DMS 273 (cell line): ENCODE data around the gene OR10G4.
A peak's percentile ranks its signal among the peaks of the same experiment; 100 is the strongest.
"Not testable (repeated sequence)": the region's sequence is repeated elsewhere in the genome, so short reads cannot be mapped to it uniquely, and the experiment has no call there.

Experiments
- DNase-seq: peaks from one replicate; lab custom pipeline; 2025; ENCODE audit not compliant: unreplicated experiment; lab: John Stamatoyannopoulos, UW

OR10G4 gene, protein sequence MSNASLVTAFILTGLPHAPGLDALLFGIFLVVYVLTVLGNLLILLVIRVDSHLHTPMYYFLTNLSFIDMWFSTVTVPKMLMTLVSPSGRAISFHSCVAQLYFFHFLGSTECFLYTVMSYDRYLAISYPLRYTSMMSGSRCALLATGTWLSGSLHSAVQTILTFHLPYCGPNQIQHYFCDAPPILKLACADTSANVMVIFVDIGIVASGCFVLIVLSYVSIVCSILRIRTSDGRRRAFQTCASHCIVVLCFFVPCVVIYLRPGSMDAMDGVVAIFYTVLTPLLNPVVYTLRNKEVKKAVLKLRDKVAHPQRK

DNA sequence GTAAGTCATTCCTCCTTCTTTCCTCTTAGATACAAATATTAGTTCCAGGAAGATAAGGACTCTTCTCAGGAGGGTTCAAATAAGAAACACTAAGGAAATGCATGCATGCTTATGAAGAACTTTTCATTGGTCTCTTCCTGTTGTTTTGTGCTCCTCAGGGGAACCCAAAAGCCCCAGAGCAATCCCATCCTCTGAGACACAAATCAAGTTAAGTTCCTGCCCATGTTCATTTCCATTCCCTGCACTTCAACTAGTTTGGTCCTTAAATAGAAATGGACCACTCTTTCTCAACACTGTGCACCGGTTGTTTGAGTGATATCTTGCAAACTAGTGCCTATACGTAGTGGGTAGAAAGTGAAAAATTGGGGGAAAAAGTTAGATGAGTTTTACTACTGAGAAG is at the start of gene OR10G4:
Gene OR10G4 (plus strand): TSS at position 301 of the 400 bp plus-strand sequence. CDS start 2,578 bp downstream, outside the sequence.
- DNase-seq: no peak

DNA sequence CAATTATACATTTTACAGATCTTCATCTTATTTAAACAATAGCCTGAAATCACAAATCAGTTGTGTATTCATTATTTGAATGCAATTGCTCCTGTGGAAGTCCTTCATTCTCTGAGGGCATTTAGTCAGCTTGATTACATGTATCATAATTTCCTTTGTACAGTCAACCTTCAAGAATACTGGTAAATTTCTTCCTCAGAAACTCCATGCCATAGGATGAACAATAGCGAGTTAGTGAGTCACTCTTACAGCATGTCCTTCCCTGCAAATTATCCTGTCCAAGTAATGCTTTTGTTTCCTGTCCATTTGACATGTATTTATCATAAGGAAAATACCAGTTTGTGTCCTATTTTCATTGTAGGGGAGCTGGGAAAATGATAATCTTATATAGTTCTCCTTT is 39.0 kb upstream of the OR10G4 start:
- no peak for DNase-seq

DNA sequence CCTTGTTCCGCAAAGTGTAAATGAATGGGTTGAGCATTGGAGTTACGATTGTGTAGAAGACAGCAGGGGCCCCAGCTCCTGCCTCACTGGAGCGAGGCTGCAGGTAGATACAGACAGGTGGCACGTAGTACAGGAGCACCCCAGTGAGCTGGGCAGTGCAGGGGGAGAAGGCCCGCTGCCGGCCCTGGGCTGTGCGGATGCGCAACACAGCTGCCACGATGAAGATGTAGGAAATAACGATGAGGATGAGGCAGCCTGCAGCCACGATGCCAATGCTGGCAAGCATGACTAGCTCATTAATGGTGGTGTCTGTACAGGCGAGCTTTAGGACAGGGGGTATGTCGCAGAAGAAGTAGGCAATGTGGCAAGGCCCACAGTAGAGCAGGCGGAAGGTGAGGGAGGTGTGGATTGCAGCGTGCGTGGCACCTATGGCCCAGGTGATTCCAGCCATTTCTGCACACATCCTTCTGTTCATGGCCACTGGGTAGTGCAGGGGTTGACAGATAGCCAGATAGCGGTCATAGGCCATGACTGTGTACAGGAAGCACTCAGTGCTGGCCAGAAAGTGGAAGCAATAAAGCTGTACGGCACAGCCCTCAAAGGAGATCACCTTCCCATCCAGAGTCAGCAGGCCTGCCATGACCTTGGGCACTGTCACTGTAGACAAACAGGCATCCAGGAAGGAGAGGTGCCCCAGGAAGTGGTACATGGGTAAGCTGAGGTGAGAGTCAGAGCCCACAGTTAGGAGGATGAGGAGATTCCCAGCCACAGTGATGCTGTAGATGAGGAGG is 35.8 kb upstream of the OR10G4 start:
- DNase-seq: no peak

DNA sequence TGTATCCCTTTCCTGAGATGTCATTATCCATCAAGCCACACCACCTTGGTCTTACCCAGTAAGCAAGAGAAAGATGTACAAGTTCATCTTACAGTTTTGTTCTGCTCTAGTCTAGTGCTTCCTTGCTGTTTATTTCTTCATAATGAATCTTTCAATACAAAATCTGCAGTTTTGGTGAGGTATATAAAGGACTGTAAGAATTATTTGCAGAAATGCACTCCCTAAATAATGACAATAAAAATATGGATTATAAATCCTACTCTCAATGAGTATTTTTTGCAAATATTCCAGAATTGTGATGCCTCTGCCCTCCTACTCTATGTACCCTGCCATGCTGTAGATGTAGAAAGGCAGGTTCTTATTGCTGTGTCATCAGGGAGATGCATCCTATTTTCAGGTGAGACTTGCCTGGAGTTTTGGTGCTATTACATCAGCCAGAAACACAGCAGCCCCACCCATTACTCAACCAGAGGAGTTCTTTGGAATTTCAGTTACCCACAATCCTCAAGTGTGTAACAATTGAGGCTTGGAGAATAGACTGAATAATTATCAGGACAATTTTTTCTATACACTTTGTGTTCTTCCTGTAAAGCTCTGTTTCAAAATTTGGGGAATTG is 35.0 kb upstream of the OR10G4 start, which contains the start of gene OR10S1:
Gene OR10S1 (minus strand): TSS at position 51 of the 617 bp plus-strand sequence. CDS start 117 bp downstream, outside the sequence.
- no peak for DNase-seq

DNA sequence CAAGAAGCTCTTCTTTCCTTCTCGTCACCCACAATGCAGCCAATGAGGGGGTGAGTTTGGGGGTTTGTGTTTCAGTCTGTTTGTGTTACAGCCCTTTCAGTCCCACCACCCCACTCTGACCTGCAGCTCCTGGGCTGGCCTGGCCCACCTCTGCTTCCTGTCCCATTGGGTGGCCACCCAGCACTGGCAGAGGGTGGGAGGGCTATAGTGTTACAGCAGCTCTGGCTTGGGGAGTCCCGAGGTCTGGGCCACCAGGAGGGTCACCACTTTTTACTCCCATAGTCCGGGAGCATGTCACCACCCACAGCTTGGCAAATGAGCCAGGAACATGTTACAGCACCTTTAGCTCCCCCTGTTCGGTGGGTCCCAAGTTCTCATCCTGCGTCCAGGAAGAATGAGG is 33.5 kb upstream of the OR10G4 start:
- DNase-seq: no peak

DNA sequence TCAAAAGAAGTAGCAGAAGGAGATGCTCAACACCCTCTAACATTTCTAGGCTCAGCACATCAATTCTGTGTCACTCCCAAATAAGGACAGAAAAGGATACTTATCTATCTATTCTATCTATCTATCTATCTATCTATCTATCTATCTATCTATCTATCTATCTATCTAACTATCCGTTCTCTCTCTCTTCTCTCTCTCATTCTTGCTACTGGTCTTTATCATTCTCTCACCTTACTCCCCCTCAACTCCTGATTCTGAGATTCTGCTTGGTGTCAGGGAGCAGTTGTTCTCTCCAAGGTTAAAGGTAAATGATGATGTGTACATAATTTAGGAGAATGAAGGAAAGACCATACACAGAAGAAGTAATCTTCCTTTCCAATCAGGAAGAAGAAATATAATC is 17.7 kb upstream of the OR10G4 start, which contains the start of gene OR10G6:
Gene OR10G6 (minus strand): TSS at position 43 of the 400 bp plus-strand sequence. CDS start 0 bp downstream, at position 43.
- DNase-seq: no peak

DNA sequence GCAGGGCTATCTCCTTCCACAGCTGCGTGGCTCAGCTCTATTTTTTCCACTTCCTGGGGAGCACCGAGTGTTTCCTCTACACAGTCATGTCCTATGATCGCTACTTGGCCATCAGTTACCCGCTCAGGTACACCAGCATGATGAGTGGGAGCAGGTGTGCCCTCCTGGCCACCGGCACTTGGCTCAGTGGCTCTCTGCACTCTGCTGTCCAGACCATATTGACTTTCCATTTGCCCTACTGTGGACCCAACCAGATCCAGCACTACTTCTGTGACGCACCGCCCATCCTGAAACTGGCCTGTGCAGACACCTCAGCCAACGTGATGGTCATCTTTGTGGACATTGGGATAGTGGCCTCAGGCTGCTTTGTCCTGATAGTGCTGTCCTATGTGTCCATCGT is 3.0 kb downstream of the OR10G4 start:
- not testable (repeated sequence) for DNase-seq

DNA sequence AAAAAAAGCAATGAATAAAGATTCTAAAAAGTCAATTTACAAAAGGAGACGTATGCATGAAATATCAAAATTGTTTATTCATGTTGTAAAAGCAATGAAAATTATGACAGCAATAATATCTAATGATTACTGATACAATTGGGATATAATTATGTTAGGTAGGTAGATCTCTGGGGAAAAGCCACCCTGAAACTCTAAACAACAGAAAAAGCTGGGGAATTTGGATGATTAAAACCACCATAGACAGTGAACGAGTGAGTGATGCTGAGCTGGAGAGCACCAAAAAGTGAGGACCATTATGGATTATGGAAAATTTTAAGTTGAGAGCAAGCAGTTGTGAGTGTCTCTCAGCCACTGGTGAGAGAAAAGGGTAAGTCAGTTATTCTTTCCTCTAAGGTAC is 13.7 kb downstream of the OR10G4 start, which contains the start of gene OR10G8:
Gene OR10G8 (plus strand): TSS at position 301 of the 400 bp plus-strand sequence. CDS start 2,825 bp downstream, outside the sequence.
- DNase-seq: no peak

DNA sequence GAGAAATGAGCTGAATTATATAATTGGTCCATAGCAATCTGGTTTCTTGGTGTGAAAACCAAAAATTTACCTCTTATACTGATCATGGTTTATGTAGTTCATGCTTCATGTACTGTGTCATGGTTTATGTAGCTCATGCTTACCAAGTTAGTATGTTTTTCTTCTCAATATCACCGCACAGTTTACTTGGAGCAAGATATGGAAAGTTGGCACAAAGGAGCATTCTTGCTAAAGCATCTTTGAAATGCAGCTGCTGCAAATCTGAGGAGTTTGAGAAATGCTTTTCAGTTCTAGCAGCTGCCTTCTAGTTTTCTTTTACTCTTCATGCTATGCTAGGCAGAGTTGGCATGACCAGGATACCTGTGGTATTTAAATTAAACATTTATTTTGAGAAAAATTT is 23.9 kb downstream of the OR10G4 start:
- DNase-seq: no peak

DNA sequence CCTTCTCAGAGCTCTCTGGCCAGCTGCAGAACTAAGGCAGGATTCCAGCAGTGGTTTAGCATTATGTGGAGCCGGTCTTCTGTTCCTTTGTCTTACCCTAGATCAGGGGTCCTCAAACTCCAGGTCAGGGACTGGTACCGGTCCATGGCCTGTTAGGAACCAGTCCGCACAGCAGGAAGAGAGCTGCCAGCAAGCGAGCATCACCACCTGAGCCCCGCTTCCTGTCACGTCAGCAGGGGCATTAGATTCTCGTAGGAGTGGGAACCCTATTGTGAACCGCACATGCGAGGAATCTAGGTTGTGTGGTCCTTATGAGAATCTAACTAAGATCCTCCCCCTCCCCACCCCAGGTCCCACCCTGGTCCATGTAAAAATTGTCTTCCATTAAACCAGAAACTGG is 26.8 kb downstream of the OR10G4 start:
- DNase-seq: no peak

DNA sequence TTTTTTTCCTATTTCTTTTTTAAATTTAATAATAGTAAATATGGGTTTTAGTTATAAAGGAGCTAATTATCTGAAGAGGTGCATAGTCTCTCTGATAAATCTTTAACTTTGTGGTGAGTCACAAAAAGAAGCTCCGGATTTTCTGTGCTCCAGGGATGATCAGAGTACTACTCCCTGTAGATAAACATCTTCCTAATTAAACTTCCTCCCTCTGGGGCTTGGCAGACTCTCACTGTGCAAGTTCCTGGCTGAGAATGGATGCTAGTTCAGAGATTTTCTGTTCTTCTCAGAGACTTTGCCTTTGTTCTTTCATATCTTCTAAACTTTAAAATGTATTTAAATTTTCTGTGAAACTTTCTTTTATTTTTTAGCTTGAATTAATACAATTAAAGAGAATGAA is 28.5 kb downstream of the OR10G4 start, which contains the start of gene OR10G7:
Gene OR10G7 (minus strand): TSS at position 72 of the 400 bp plus-strand sequence. CDS start 2,324 bp downstream, outside the sequence.
- DNase-seq: peak; percentile 1

DNA sequence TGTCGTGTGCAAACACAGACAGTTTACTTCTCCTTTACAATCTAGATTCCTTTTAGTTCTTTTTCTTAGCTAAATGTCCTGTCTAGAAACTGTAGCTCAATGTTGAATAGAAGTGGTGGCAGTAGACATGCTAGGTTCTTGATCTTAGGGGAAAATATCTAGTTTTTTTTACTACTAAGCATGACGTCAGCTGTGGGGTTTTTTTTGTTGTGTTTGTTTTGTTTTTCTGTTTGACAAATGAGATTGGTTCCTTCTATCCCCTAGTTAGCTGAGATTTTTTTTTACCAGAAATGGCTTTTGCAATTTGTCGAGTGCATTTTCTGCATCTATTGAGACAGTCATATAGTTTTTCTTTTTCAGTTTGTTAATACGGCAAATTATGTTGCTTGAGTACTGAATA is 30.6 kb downstream of the OR10G4 start:
- no peak for DNase-seq

DNA sequence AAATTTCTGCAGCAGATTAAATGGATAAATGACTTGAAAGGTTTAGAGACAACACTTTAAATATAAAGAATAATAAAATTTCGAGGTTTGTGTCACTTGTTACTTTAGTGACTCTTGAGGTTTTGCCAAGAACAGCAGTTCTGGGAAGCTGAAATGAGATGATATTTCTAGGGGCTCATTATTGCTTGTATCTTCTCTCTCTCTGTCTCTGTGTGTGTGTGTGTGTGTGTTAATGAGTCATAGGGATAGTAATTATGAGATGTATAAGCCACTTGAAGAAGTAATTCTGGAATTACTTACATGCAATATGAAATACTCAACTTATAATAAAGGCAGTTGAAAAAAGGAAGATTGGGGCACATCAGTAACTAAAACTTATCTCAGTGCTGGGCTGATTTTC is 38.0 kb downstream of the OR10G4 start:
- DNase-seq: no peak

DNA sequence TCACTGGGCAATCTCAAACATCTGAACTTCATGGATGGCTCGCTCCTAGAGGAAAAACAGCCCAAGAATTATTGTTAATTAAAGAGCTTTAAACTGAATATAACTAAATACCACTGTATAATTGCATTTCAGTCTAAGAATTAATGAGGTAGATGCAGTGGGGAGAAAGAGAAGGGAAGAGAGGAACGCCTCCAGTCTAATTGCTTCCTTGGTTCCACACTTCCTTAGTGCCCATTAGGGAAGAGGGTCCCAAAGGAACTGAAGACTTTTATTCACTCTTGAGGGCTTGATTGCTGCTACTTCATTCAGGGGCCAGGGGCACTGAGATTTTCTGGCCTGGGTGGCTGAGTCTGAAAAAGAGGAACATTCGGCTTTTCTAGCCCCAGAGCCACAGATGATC is 40.2 kb downstream of the OR10G4 start:
- no peak for DNase-seq
